IPS-18a (cell line): Measurements from ENCODE around the gene DUT.

Experiments
- H3K27ac ChIP-seq: one replicate; pipeline ENCODE4 v1.5.1; 2013; ENCODE audit warnings: low read length
- H3K27me3 ChIP-seq: one replicate; pipeline ENCODE4 v1.6.1; 2013; ENCODE audit warnings: mild to moderate bottlenecking, low read length; ENCODE audit not compliant: control insufficient read depth, insufficient read depth
- H3K36me3 ChIP-seq: one replicate; pipeline ENCODE4 v1.6.1; 2013; ENCODE audit warnings: low read depth, low read length; ENCODE audit not compliant: control insufficient read depth
- H3K4me1 ChIP-seq: one replicate; pipeline ENCODE4 v1.6.1; 2013; ENCODE audit warnings: low read depth, low read length; ENCODE audit not compliant: control insufficient read depth
- H3K4me3 ChIP-seq: one replicate; pipeline ENCODE4 v1.5.1; 2013; ENCODE audit warnings: low read length
- H3K9ac ChIP-seq: one replicate; pipeline ENCODE4 v1.6.1; 2013; ENCODE audit warnings: mild to moderate bottlenecking, low read length, moderate library complexity
- H3K9me3 ChIP-seq: one replicate; pipeline ENCODE4 v1.6.1; 2013; ENCODE audit warnings: low read depth, low read length; ENCODE audit not compliant: control insufficient read depth

DUT gene

GRCh38 chr15:48330855-48331795 lies at the start of gene DUT:
TSS of gene DUT (plus strand) at chr15:48331429. CDS start at chr15:48331516, 87 bp downstream.
- peaks cover 21% of the 10 kb centered on the region for H3K36me3 ChIP-seq
- peak within 1 kb of the TSS; percentile 65 for H3K27ac ChIP-seq
- H3K4me1 ChIP-seq = peaks cover 18% of the 10 kb centered on the region
- no peaks in the 10 kb centered on the region for H3K9me3 ChIP-seq
- H3K9ac ChIP-seq = peak within 1 kb of the TSS; percentile 88
- no peaks in the 10 kb centered on the region for H3K27me3 ChIP-seq
- H3K4me3 ChIP-seq = peak within 1 kb of the TSS; percentile 86

GRCh38 chr15:48281674-48282073 lies 49.6 kb upstream of the DUT start:
- H3K27me3 ChIP-seq = no peaks in the 10 kb centered on the region
- no peaks in the 10 kb centered on the region for H3K9me3 ChIP-seq
- peaks cover 33% of the 10 kb centered on the region for H3K4me1 ChIP-seq
- H3K27ac ChIP-seq = no peak overlapping the region
- H3K36me3 ChIP-seq = no peaks in the 10 kb centered on the region
- H3K9ac ChIP-seq = no peak overlapping the region
- H3K4me3 ChIP-seq = no peak overlapping the region

GRCh38 chr15:48282216-48282615 lies 49.0 kb upstream of the DUT start:
- Histone ChIP-seq H3K27me3 (no peaks in the 10 kb centered on the region), H3K9ac (no peak overlapping the region), H3K4me3 (no peak overlapping the region), H3K9me3 (no peaks in the 10 kb centered on the region), H3K4me1 (peaks cover 33% of the 10 kb centered on the region), H3K27ac (no peak overlapping the region), H3K36me3 (no peaks in the 10 kb centered on the region)

GRCh38 chr15:48283396-48284145 lies 47.7 kb upstream of the DUT start:
- H3K27me3 ChIP-seq = no peaks in the 10 kb centered on the region
- H3K9me3 ChIP-seq = no peaks in the 10 kb centered on the region
- H3K27ac ChIP-seq = no peak overlapping the region
- no peak overlapping the region for H3K4me3 ChIP-seq
- H3K9ac ChIP-seq = no peak overlapping the region
- H3K36me3 ChIP-seq = no peaks in the 10 kb centered on the region
- peaks cover 35% of the 10 kb centered on the region for H3K4me1 ChIP-seq

- no peaks in the 10 kb centered on the region for H3K9me3 ChIP-seq
- peaks cover 35% of the 10 kb centered on the region for H3K4me1 ChIP-seq
- no peaks in the 10 kb centered on the region for H3K36me3 ChIP-seq
- peak overlapping the region; percentile 13 for H3K4me3 ChIP-seq
- H3K27ac ChIP-seq = no peak overlapping the region
- H3K9ac ChIP-seq = no peak overlapping the region
- no peaks in the 10 kb centered on the region for H3K27me3 ChIP-seq
These were observed 45.7 kb upstream of the DUT start for GRCh38 chr15:48285329-48286214.

GRCh38 chr15:48289628-48290027 lies 41.6 kb upstream of the DUT start:
- no peaks in the 10 kb centered on the region for H3K9me3 ChIP-seq
- peaks cover 23% of the 10 kb centered on the region for H3K4me1 ChIP-seq
- H3K36me3 ChIP-seq = no peaks in the 10 kb centered on the region
- no peak overlapping the region for H3K9ac ChIP-seq
- H3K4me3 ChIP-seq = no peak overlapping the region
- H3K27ac ChIP-seq = no peak overlapping the region
- no peaks in the 10 kb centered on the region for H3K27me3 ChIP-seq

GRCh38 chr15:48292458-48292857 lies 38.8 kb upstream of the DUT start:
- Histone ChIP-seq H3K9me3 (no peaks in the 10 kb centered on the region), H3K27me3 (no peaks in the 10 kb centered on the region), H3K4me3 (no peak overlapping the region)

GRCh38 chr15:48297668-48298067 lies 33.6 kb upstream of the DUT start:
- Histone ChIP-seq H3K4me3 (no peak overlapping the region), H3K4me1 (peaks cover 39% of the 10 kb centered on the region), H3K9me3 (no peaks in the 10 kb centered on the region), H3K27me3 (no peaks in the 10 kb centered on the region), H3K9ac (no peak overlapping the region), H3K27ac (no peak overlapping the region), H3K36me3 (no peaks in the 10 kb centered on the region)

More at GRCh38 chr15:48292458-48292857, 38.8 kb upstream of the DUT start:
- Histone ChIP-seq H3K9ac (no peak overlapping the region), H3K36me3 (no peaks in the 10 kb centered on the region), H3K27ac (no peak overlapping the region), H3K4me1 (peaks cover 19% of the 10 kb centered on the region)

- H3K27ac ChIP-seq = peak overlapping the region; percentile 26
- peak overlapping the region; percentile 23 for H3K4me3 ChIP-seq
- no peak overlapping the region for H3K9ac ChIP-seq
- H3K36me3 ChIP-seq = no peaks in the 10 kb centered on the region
- H3K9me3 ChIP-seq = no peaks in the 10 kb centered on the region
- peaks cover 46% of the 10 kb centered on the region for H3K4me1 ChIP-seq
- no peaks in the 10 kb centered on the region for H3K27me3 ChIP-seq
These were observed 32.3 kb upstream of the DUT start for GRCh38 chr15:48298914-48299313.

GRCh38 chr15:48300038-48300437 lies 31.2 kb upstream of the DUT start:
- Histone ChIP-seq H3K9ac (no peak overlapping the region), H3K36me3 (no peaks in the 10 kb centered on the region), H3K27ac (no peak overlapping the region)

GRCh38 chr15:48304398-48304797 lies 26.8 kb upstream of the DUT start:
- Histone ChIP-seq H3K4me1 (peaks cover 35% of the 10 kb centered on the region), H3K4me3 (no peak overlapping the region), H3K27ac (no peak overlapping the region), H3K9ac (no peak overlapping the region), H3K36me3 (no peaks in the 10 kb centered on the region), H3K27me3 (no peaks in the 10 kb centered on the region), H3K9me3 (no peaks in the 10 kb centered on the region)

More at GRCh38 chr15:48300038-48300437, 31.2 kb upstream of the DUT start:
- Histone ChIP-seq H3K27me3 (no peaks in the 10 kb centered on the region), H3K9me3 (no peaks in the 10 kb centered on the region), H3K4me3 (no peak overlapping the region), H3K4me1 (peaks cover 50% of the 10 kb centered on the region)
